OCI-M1 (cell line): ENCODE results near the gene SPON2.
A peak's percentile ranks its signal among the peaks of the same experiment; 100 is the strongest.

Source experiments
- DNase-seq: peaks from one replicate; lab custom pipeline; 2025; lab: John Stamatoyannopoulos, UW

Gene SPON2

GRCh38 chr4:1172228-1172851, at the start of gene SPON2:
SPON2 (minus strand) TSS chr4:1172583.
- DNase-seq: no peak

- no peak for DNase-seq
Observed at GRCh38 chr4:1221155-1221870, 48.9 kb upstream of the SPON2 start.

GRCh38 chr4:1220566-1220965, 48.2 kb upstream of the SPON2 start:
- DNase-seq: no peak

- no peak for DNase-seq
Observed at GRCh38 chr4:1219566-1219950, 47.2 kb upstream of the SPON2 start.

GRCh38 chr4:1218634-1219565, 46.5 kb upstream of the SPON2 start:
- peak; percentile 11 for DNase-seq

- no peak for DNase-seq
Observed at GRCh38 chr4:1217366-1217765, 45.0 kb upstream of the SPON2 start.

GRCh38 chr4:1216869-1217294, 44.5 kb upstream of the SPON2 start:
- DNase-seq: no peak

- DNase-seq: no peak
Observed at GRCh38 chr4:1216076-1216614, 43.8 kb upstream of the SPON2 start.

- no peak for DNase-seq
Observed at GRCh38 chr4:1215141-1216075, 43.0 kb upstream of the SPON2 start.

GRCh38 chr4:1214101-1215095, 42.0 kb upstream of the SPON2 start:
- no peak for DNase-seq

GRCh38 chr4:1213336-1213995, 41.1 kb upstream of the SPON2 start:
- no peak for DNase-seq

- DNase-seq: no peak
Observed at GRCh38 chr4:1212546-1213335, 40.4 kb upstream of the SPON2 start.

- no peak for DNase-seq
Observed at GRCh38 chr4:1211891-1212545, 39.6 kb upstream of the SPON2 start.

GRCh38 chr4:1211371-1211770, 39.0 kb upstream of the SPON2 start:
- no peak for DNase-seq

GRCh38 chr4:1210971-1211370, 38.6 kb upstream of the SPON2 start:
- no peak for DNase-seq

GRCh38 chr4:1210241-1210841, 38.0 kb upstream of the SPON2 start:
- no peak for DNase-seq

- no peak for DNase-seq
Observed at GRCh38 chr4:1209821-1210220, 37.4 kb upstream of the SPON2 start.
